Thyroid gland (tissue), 4 donors: Measurements from ENCODE around the gene TMEM19.

Experiments
- POLR2A ChIP-seq, 2 donors: fragments of 450-650 bp; IDR thresholded peaks; one replicate each; pipeline ENCODE4 v1.6.1; 2017; ENCODE audit warnings: antibody characterized with exemption in 2 of 2, mild to moderate bottlenecking in 2 of 2, moderate library complexity in 1 of 2
- TF ChIP-seq, protein P1 (sequence below), 6 experiments: fragments of 200-600 bp in 3 of 6; fragments of 450-650 bp in 3 of 6; sonication (generic) in 3 of 6; IDR thresholded peaks; one replicate each; pipeline ENCODE4 v1.5.1; 2016 to 2019; ENCODE audit warnings: antibody characterized with exemption in 6 of 6, mild to moderate bottlenecking in 2 of 6, inconsistent platforms in 1 of 6, moderate library complexity in 1 of 6

DNA sequence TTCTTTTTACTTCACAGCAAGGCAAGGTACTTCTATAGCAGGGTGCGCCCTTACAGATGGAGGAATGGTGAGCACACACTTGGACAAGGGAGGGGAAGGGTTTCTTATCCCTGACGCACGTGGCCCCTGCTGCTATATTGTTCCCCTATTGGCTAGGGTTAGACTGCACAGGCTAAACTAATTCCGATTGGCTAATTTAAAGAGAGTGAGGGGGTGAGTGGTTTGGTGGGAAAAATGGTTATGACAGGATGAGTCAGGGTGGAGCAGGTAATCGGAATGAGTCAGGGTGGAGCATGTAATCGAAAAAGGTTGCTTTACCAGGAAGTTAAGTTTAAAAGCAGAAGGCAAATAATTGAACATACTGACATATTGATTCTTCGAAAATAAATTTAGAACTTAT is 45.1 kb downstream of the TMEM19 start:
- TF ChIP-seq, protein P1, sequence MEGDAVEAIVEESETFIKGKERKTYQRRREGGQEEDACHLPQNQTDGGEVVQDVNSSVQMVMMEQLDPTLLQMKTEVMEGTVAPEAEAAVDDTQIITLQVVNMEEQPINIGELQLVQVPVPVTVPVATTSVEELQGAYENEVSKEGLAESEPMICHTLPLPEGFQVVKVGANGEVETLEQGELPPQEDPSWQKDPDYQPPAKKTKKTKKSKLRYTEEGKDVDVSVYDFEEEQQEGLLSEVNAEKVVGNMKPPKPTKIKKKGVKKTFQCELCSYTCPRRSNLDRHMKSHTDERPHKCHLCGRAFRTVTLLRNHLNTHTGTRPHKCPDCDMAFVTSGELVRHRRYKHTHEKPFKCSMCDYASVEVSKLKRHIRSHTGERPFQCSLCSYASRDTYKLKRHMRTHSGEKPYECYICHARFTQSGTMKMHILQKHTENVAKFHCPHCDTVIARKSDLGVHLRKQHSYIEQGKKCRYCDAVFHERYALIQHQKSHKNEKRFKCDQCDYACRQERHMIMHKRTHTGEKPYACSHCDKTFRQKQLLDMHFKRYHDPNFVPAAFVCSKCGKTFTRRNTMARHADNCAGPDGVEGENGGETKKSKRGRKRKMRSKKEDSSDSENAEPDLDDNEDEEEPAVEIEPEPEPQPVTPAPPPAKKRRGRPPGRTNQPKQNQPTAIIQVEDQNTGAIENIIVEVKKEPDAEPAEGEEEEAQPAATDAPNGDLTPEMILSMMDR (IDR thresholded peaks at IDR 0.05) = no peak
- TF ChIP-seq POLR2A (IDR thresholded peaks at IDR 0.05) = no peak
